AG04449 (cell line): ENCODE data around the gene LGALS7.

Source experiments
- CTCF ChIA-PET: fragments of 350-600 bp; formaldehyde crosslinking; extraction: SDS; loops from one replicate; lab custom pipeline; 2021; ENCODE audit warnings: antibody characterized with exemption; lab: Yijun Ruan, JAX
- POLR2A ChIA-PET: fragments of 400-600, 350-600 bp; formaldehyde crosslinking; extraction: SDS; loops from one replicate; lab custom pipeline; 2020; ENCODE audit warnings: antibody characterized with exemption, inconsistent platforms; lab: Yijun Ruan, JAX
- DNase-seq: peaks from one replicate; pipeline ENCODE4 v3.0.0-alpha.2; 2010; ENCODE audit warnings: low read depth, low spot score
- H3K4me3 ChIP-seq: 2 replicates; pipeline ENCODE4 v1.5.1; 2011; ENCODE audit warnings: low read depth, mild to moderate bottlenecking, control low read depth, low read length
- TF ChIP-seq, protein P1 (sequence below): IDR thresholded peaks from one replicate; pipeline ENCODE4 v1.5.1; 2011; ENCODE audit warnings: mild to moderate bottlenecking, moderate library complexity, low read length, control low read depth, inconsistent platforms; ENCODE audit not compliant: insufficient read depth; ENCODE audit errors: missing control alignments

Gene LGALS7

GRCh38 chr19:38745316-38745715 is 28.0 kb downstream of the LGALS7 start:
- no peak overlapping the region for H3K4me3 ChIP-seq
- POLR2A ChIA-PET = no interaction called here
- no peak for DNase-seq
- TF ChIP-seq, protein P1, sequence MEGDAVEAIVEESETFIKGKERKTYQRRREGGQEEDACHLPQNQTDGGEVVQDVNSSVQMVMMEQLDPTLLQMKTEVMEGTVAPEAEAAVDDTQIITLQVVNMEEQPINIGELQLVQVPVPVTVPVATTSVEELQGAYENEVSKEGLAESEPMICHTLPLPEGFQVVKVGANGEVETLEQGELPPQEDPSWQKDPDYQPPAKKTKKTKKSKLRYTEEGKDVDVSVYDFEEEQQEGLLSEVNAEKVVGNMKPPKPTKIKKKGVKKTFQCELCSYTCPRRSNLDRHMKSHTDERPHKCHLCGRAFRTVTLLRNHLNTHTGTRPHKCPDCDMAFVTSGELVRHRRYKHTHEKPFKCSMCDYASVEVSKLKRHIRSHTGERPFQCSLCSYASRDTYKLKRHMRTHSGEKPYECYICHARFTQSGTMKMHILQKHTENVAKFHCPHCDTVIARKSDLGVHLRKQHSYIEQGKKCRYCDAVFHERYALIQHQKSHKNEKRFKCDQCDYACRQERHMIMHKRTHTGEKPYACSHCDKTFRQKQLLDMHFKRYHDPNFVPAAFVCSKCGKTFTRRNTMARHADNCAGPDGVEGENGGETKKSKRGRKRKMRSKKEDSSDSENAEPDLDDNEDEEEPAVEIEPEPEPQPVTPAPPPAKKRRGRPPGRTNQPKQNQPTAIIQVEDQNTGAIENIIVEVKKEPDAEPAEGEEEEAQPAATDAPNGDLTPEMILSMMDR = no peak
- CTCF ChIA-PET = no interaction called here

GRCh38 chr19:38744874-38745273 is 28.4 kb downstream of the LGALS7 start:
- TF ChIP-seq, protein P1 = no peak
- CTCF ChIA-PET = interaction anchor here (1.3 kb wide), 1 partner anchor 25 kb away, joined by 4 read pairs; no protein-coding TSS in a partner anchor
- no peak for DNase-seq
- H3K4me3 ChIP-seq = no peak overlapping the region
- POLR2A ChIA-PET = no interaction called here

DNA sequence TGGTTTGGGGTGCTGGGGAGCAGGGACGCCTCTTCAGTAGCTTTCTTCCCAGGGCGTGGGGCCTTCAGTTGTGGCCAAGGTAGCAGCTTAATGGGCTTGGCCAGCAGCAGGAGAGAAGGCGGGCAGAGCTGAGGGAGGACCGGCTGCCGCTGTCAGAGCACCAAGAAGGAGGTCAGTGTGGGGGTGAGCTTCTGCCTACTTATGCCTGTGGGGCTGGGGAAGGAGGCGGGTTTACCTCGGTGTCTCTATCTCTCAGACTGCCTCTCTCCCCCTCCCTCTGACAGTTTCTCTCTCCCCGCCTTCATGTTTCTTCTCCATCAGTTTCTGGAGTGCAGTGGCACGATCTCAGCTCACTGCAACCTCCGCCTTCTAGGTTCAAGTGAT is 29.0 kb downstream of the LGALS7 start, which contains the start of gene CAPN12:
TSS of gene CAPN12 (minus strand) at position 177 of the 384 bp plus-strand sequence. CDS start 309 bp downstream, outside the sequence.
- TF ChIP-seq, protein P1 = no peak
- H3K4me3 ChIP-seq = no peak within 1 kb of the TSS
- ChIA-PET POLR2A (no interaction called here), CTCF (interaction anchor here (0.9 to 1.3 kb wide), 2 partner anchors 26 to 142 kb away, joined by 3 to 4 read pairs; no protein-coding TSS in a partner anchor)
- no peak for DNase-seq

GRCh38 chr19:38743394-38744297 is 29.7 kb downstream of the LGALS7 start:
- POLR2A ChIA-PET = no interaction called here
- no peak for DNase-seq
- CTCF ChIA-PET = interaction anchor here (0.9 to 1.3 kb wide), 2 partner anchors 26 to 143 kb away, joined by 3 to 4 read pairs; no protein-coding TSS in a partner anchor
- TF ChIP-seq, protein P1 = no peak
- H3K4me3 ChIP-seq = no peak overlapping the region

GRCh38 chr19:38742906-38743305 is 30.4 kb downstream of the LGALS7 start:
- DNase-seq = no peak
- TF ChIP-seq, protein P1 = no peak
- ChIA-PET CTCF (interaction anchor here (2.8 kb wide), 1 partner anchor 27 kb away, joined by 8 read pairs; no protein-coding TSS in a partner anchor), POLR2A (no interaction called here)
- H3K4me3 ChIP-seq = no peak overlapping the region

GRCh38 chr19:38742296-38742695 is 31.0 kb downstream of the LGALS7 start:
- no peak overlapping the region for H3K4me3 ChIP-seq
- TF ChIP-seq, protein P1 = no peak
- CTCF ChIA-PET = interaction anchor here (2.8 kb wide), 1 partner anchor 27 kb away, joined by 8 read pairs; no protein-coding TSS in a partner anchor
- POLR2A ChIA-PET = no interaction called here
- no peak for DNase-seq
